ENCODE measurements around the gene FASTK. TPM values are rescaled to one million over a fixed set of nuclear protein-coding genes. Genes with fewer than 3 reads are reported as not detected.
"Not testable (repeated sequence)": the region's sequence is repeated elsewhere in the genome, so short reads cannot be mapped to it uniquely, and the experiment has no call there.

FASTK gene
- total RNA-seq, 1 donor from 2014 or later = 81.9 TPM

DNA sequence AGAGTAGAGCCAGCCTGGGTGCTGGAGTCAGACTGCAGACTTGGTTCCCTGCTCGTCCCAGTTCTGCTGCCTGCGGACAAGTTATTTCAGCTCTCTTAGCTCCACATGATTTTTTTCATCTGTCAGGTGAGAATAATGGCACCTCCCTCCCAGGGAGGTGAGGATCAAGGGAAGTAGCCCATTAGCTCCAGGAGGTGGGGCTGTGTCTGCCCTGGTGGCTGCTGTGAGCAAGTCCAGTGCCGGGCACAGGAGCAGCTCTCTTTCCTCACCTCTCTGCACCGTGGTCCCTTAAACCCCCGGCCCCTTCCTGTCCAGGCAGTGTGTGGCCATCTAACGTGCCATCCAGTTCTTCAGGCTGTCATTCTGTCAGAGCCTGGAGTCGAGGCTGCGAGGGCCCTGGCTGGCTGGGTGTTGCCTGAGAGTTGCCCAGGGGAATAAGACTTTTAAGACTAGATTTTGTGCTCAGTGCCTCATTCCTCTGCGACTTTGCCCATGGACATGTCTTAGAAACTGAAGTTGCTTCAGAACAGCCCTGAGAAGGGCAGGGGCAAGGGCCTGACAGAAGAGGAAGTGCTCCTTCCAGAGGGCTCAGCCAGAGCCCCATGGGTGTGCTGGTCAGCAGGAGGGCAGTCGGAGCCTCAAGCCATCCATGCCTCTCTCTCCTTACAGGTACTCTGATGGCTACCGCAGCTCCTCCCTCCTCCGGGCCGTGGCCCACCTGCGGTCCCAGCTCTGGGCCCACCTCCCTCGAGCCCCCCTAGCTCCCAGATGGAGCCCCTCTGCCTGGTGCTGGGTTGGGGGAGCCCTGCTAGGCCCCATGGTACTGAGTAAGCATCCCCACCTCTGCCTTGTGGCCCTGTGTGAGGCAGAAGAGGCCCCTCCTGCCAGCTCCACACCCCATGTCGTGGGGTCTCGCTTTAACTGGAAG is 47.4 kb downstream of the FASTK start:
- no peak for DNase-seq (ENCODE audit: low spot score, unreplicated experiment)

DNA sequence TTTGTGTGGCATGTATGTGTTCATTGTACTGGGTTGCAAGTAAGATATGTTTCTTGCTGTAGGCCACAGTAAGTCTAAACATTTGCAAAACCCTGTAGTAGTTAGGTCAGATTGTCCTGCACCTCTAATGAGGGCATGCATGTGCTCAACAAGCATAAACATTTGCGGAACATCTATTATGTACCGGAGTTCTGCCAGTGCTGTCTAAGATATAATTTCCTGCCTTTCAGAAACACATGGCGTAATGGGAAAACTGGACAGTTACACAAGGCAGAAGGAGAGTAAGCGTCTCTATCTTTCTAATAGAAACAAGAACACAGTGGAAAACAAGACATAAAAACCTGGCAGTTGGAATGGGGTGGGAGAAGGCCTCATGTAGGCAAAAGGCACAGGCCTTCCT is 49.6 kb downstream of the FASTK start:
- Mint-ChIP-seq H3K27ac (no peak overlapping the region), H3K9me3 (ENCODE audit: low read depth) (no peaks in the 10 kb centered on the region), H3K4me3 (ENCODE audit: low read depth) (no peak overlapping the region), H3K36me3 (ENCODE audit: insufficient read depth) (no peaks in the 10 kb centered on the region), H3K4me1 (ENCODE audit: low read depth) (peaks cover 19% of the 10 kb centered on the region), H3K27me3 (peaks cover 10% of the 10 kb centered on the region)
- TF ChIP-seq CTCF (IDR thresholded peaks at IDR 0.05; ENCODE audit: unreplicated experiment) = no peak
- no peak for DNase-seq (ENCODE audit: low spot score, unreplicated experiment)

More for the DNA sequence above, 47.4 kb downstream of the FASTK start:
- TF ChIP-seq CTCF (IDR thresholded peaks at IDR 0.05; ENCODE audit: unreplicated experiment) = no peak
- Mint-ChIP-seq H3K36me3 (ENCODE audit: insufficient read depth) (no peaks in the 10 kb centered on the region), H3K9me3 (ENCODE audit: low read depth) (no peaks in the 10 kb centered on the region), H3K4me1 (ENCODE audit: low read depth) (peaks cover 5% of the 10 kb centered on the region), H3K4me3 (ENCODE audit: low read depth) (no peak overlapping the region), H3K27me3 (no peaks in the 10 kb centered on the region), H3K27ac (no peak overlapping the region)

- H3K9me3 Mint-ChIP-seq (ENCODE audit: low read depth) = no peaks in the 10 kb centered on the region
Measured at GRCh38 chr7:151028948-151029501, 51.6 kb downstream of the FASTK start.

DNA sequence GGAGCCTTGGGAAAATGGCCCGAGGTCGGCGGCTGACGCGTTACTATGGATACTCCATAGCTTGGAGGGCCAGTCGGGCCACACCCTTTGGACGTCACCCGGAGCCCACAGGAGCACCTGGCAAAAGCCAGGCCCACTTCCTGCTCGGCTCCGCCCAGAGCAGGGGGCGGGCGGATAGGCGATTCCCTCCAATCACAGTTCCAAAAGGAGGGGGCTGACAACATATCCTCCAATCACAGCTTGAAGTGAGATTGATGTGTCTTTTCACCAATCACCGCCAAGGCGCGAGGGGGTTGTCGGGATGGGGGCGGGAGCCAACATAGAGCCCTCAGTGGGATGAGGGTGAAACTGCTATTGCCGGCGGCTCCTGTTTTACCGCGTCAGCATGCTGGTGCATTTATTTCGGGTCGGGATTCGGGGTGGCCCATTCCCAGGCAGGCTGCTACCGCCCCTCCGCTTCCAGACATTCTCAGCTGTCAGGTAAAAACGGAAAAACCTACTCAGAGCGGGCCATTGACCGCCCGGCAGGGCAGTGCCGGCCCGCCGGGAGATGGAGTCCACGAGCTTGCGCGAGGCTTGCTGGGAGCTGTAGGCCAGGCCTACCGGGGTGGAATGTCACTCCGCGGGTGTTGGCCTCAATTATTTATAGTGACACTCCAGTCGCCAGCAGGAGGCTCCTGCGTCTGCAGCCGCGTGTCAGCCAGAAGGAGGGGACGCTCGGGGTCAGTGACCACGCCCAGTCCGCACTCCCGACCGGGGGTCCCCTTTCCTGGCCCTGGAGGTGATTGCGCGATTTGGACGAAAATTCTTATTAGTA is 52.3 kb downstream of the FASTK start, which contains the start of gene ABCB8:
TSS of gene ABCB8 (plus strand) at position 320 of the 817 bp plus-strand sequence. CDS start at position 386, 66 bp downstream.
- Mint-ChIP-seq H3K4me3 (ENCODE audit: low read depth) (peak within 1 kb of the TSS; percentile 87), H3K36me3 (ENCODE audit: insufficient read depth) (no peaks in the 10 kb centered on the region), H3K27ac (peak within 1 kb of the TSS; percentile 97), H3K4me1 (ENCODE audit: low read depth) (peaks cover 19% of the 10 kb centered on the region), H3K27me3 (peaks cover 17% of the 10 kb centered on the region), H3K9me3 (ENCODE audit: low read depth) (no peaks in the 10 kb centered on the region)
- peak; percentile 97 for DNase-seq (ENCODE audit: low spot score, unreplicated experiment)
- peak; percentile 55 for TF ChIP-seq CTCF (IDR thresholded peaks at IDR 0.05; ENCODE audit: unreplicated experiment)

More at GRCh38 chr7:151028948-151029501, 51.6 kb downstream of the FASTK start:
- Mint-ChIP-seq H3K4me3 (ENCODE audit: low read depth) (peak overlapping the region; percentile 87), H3K4me1 (ENCODE audit: low read depth) (peaks cover 19% of the 10 kb centered on the region), H3K36me3 (ENCODE audit: insufficient read depth) (no peaks in the 10 kb centered on the region), H3K27ac (peak overlapping the region; percentile 97), H3K27me3 (peaks cover 17% of the 10 kb centered on the region)
- TF ChIP-seq CTCF (IDR thresholded peaks at IDR 0.05; ENCODE audit: unreplicated experiment) = no peak
- DNase-seq (ENCODE audit: low spot score, unreplicated experiment) = no peak

DNA sequence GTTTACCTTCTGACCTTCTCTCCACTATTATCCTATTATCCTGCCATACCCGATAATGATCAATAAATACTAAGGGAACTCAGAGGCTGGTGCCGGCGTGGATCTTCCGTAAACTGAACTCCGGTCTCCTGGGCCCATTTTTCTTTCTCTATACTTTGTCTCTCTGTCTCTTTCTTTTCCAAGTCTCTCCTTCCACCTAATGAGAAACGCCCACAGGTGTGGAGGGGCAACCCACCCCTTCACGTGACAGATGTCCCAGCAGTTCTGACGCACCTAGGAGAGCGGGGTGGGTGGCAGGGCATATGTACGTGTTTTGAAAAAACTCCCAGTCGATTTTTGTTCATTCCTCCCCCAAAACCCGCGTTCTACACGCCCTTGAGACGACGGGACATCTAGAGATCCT is 52.9 kb downstream of the FASTK start:
- not testable (repeated sequence) for H3K36me3 Mint-ChIP-seq (ENCODE audit: insufficient read depth); DNase-seq (ENCODE audit: low spot score, unreplicated experiment); H3K9me3 Mint-ChIP-seq (ENCODE audit: low read depth)
- Mint-ChIP-seq H3K27me3 (peaks cover 23% of the 10 kb centered on the region), H3K4me1 (ENCODE audit: low read depth) (peaks cover 19% of the 10 kb centered on the region), H3K27ac (peak overlapping the region; percentile 97), H3K4me3 (ENCODE audit: low read depth) (peak overlapping the region; percentile 87)

DNA sequence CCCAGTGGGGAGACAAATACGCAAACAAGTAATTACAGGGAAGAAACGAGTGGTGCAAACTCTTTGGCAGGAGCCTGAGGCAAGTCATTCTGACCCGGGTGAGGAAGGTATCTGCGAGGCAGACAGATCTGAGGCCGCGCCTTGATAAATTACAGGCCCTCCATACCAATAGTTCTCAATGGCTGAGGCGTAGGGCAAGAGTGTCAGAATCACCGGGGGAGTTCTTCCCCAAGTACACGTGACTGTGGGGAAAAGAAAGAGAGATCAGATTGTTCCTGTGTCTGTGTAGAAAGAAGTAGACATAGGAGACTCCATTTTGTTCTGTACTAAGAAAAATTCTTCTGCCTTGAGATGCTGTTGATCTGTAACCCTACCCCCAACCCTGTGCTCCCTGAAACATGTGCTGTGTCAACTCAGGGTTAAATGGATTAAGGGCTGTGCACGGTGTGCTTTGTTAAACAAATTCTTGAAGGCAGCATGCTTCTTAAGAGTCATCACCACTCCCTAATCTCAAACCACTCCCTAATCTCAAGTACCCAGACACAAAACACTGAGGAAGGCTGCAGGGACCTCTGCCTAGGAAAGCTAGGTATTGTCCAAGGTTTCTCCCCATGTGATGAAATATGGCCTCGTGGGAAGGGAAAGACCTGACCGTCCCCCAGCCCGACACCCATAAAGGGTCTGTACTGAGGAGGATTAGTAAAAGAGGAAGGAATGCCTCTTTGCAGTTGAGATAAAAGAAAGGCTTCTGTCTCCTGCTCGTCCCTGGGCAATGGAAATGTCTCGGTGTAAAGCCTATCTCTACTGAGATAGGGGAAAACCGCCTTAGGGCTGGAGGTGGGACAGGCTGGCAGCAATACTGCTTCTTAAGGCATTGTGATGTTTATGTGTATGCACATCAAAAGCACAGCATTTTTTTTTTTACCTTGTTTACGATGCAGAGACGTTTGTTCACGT is 53.6 kb downstream of the FASTK start:
- not testable (repeated sequence) for DNase-seq (ENCODE audit: low spot score, unreplicated experiment); H3K36me3 Mint-ChIP-seq (ENCODE audit: insufficient read depth); H3K9me3 Mint-ChIP-seq (ENCODE audit: low read depth)
- Mint-ChIP-seq H3K27me3 (peaks cover 23% of the 10 kb centered on the region), H3K27ac (peak overlapping the region; percentile 97), H3K4me1 (ENCODE audit: low read depth) (peaks cover 19% of the 10 kb centered on the region), H3K4me3 (ENCODE audit: low read depth) (peak overlapping the region; percentile 87)
